ENCODE measurements around the gene TOM1.

The TOM1 gene

DNA sequence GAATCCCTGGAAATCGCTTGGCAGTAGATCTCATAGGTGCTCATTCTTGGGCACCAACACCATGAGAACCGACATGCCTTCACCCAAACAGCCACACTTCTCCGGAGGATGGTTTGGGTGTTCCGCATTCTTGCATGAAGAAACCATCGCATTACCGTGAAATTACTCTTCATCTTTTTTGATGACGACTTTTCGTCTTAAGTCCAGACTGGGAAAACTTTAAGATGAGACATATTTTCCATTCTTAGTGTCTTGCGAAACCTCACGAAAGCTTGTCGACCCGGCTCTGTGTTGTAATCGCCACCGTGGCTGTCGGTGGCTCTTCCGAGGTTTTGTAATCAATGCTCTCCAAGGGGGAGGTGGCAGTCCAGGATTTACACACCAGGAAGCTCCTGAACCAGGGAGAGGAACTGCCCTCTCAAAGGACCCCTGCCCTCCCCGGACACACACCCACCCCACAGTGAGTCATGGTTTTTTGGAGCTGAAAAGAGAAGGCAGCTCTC, 1.7 kb downstream of the TOM1 start:
- Histone ChIP-seq H3K4me3 (replicated peaks; ENCODE audit: low read depth, low read length) (no peak overlapping the region), H3K27me3 (replicated peaks; ENCODE audit: control insufficient read depth, insufficient read depth, low read length) (no peaks in the 10 kb centered on the region), H3K36me3 (ENCODE audit: control insufficient read depth, insufficient read depth, low read length) (no peaks in the 10 kb centered on the region; the same call in 1 of the 2 replicates)
- TF ChIP-seq CTCF (IDR thresholded peaks at IDR 0.05; ENCODE audit: insufficient read depth, low read length, poor library complexity, severe bottlenecking) = no peak
- no peak for DNase-seq (ENCODE audit: extremely low read depth, insufficient read length)

DNA sequence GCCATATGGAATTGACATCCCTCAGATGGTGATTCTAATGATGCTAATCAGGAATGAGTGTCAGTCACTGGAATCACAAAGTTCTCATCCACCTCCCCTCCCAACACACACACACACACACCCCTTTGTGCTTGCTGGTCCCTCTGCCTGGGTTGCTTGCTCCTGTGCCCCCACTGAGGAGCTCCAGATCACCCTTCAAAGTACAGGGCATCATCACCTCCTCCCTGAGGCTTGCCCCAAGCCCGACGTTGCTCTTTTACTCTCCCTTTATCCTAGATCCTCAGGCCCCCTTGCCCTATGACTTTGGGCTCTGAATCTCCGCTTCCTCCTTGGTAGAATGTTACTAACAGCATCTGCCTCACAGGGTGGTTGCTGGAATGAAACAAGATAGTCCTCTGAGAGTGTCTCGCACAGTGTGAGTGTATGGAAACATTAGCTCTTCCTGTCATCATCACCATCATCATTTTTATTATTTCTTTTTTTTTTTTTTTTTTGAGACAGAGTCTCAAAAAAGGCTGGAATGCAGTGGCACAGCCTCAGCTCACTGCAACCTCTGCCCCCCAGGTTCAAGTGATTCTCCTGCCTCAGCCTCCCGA, 3.4 kb downstream of the TOM1 start:
- no peaks in the 10 kb centered on the region for H3K27me3 ChIP-seq (replicated peaks; ENCODE audit: control insufficient read depth, insufficient read depth, low read length)
- TF ChIP-seq CTCF (IDR thresholded peaks at IDR 0.05; ENCODE audit: insufficient read depth, low read length, poor library complexity, severe bottlenecking) = no peak
- DNase-seq (ENCODE audit: extremely low read depth, insufficient read length) = no peak
- no peak overlapping the region for H3K4me3 ChIP-seq (replicated peaks; ENCODE audit: low read depth, low read length)
- no peaks in the 10 kb centered on the region for H3K36me3 ChIP-seq (ENCODE audit: control insufficient read depth, insufficient read depth, low read length)

GRCh38 chr22:35305525-35306070, 5.9 kb downstream of the TOM1 start:
- H3K36me3 ChIP-seq (ENCODE audit: control insufficient read depth, insufficient read depth, low read length) = no peaks in the 10 kb centered on the region
- TF ChIP-seq CTCF (IDR thresholded peaks at IDR 0.05; ENCODE audit: insufficient read depth, low read length, poor library complexity, severe bottlenecking) = no peak
- DNase-seq (ENCODE audit: extremely low read depth, insufficient read length) = no peak

DNA sequence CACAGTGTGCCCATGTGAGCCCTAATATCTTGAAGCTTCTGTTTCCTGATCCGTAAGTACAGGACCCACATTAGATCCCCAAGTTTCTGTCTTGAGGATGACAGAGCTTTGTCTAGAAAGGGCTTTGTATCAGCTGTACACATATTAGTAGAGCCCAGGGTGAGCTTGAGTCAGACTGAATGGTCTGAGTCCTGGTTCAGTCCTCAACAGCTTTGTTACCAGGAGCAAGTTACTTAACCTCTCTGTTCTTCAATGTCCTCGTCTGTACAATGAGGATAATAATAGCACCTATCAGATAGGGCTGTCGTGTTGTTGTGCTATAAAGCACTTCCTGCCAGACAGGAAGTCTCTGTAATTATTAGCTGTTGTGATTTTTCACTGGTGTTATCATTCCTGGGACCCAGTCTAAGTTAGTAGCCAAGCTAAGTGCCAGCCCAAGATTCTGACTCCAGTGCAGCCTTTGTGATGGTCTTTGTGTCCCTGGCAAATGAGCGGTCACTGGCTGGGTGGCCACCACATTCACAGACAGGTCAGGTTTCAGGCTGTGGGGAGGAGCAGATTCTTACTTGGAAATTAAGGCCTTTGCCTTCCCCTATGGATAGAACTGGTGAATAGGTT, 6.8 kb downstream of the TOM1 start:
- no peak for DNase-seq (ENCODE audit: extremely low read depth, insufficient read length)
- no peaks in the 10 kb centered on the region for H3K36me3 ChIP-seq (ENCODE audit: control insufficient read depth, insufficient read depth, low read length)
- no peak for TF ChIP-seq CTCF (IDR thresholded peaks at IDR 0.05; ENCODE audit: insufficient read depth, low read length, poor library complexity, severe bottlenecking)
- H3K27me3 ChIP-seq (replicated peaks; ENCODE audit: control insufficient read depth, insufficient read depth, low read length) = no peaks in the 10 kb centered on the region
- H3K4me3 ChIP-seq (replicated peaks; ENCODE audit: low read depth, low read length) = no peak overlapping the region

More at GRCh38 chr22:35305525-35306070, 5.9 kb downstream of the TOM1 start:
- no peak overlapping the region for H3K4me3 ChIP-seq (replicated peaks; ENCODE audit: low read depth, low read length)
- H3K27me3 ChIP-seq (replicated peaks; ENCODE audit: control insufficient read depth, insufficient read depth, low read length) = no peaks in the 10 kb centered on the region

DNA sequence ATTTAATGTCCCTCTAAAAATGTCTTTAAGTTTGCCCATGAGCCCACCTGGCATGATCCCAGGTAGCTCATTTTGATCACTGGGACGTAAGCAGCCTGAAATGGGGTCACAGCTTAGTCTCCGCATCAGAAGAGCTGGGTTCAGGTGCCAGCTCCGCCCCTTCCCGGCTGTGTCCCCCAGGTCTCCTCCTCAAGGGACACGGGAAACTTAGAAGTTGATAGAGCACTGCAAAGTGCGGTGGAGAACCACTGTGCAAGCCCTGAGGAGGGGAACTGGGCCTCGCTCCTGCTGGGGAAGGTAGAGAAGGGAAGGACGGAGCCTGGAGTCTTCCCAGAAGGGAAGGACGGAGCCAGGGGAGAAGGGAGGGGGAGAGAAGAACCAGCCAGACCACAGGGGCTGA, 7.7 kb downstream of the TOM1 start:
- no peak for DNase-seq (ENCODE audit: extremely low read depth, insufficient read length)
- Histone ChIP-seq H3K4me3 (replicated peaks; ENCODE audit: low read depth, low read length) (no peak overlapping the region), H3K27me3 (replicated peaks; ENCODE audit: control insufficient read depth, insufficient read depth, low read length) (no peaks in the 10 kb centered on the region), H3K36me3 (ENCODE audit: control insufficient read depth, insufficient read depth, low read length) (no peaks in the 10 kb centered on the region)
- TF ChIP-seq CTCF (IDR thresholded peaks at IDR 0.05; ENCODE audit: insufficient read depth, low read length, poor library complexity, severe bottlenecking) = no peak
